H1 (cell line): ENCODE measurements around the gene PLEK2. TPM values are rescaled to one million over a fixed set of nuclear protein-coding genes. Genes with fewer than 3 reads are reported as not detected.

ENCODE experiments used
- CBX5 ChIP-seq: fragments of 300-800, 300-1000 bp; sonication (generic); IDR thresholded peaks from 2 replicates; pipeline ENCODE4 v1.7.1; 2016; ENCODE audit warnings: antibody characterized with exemption, low read length, low read depth
- CHD2 ChIP-seq: IDR thresholded peaks from 2 replicates; pipeline ENCODE4 v1.6.1; 2012; ENCODE audit warnings: low read length, improper control_type of control experiment
- CTBP2 ChIP-seq: IDR thresholded peaks from 2 replicates; pipeline ENCODE4 v1.7.0; 2011; ENCODE audit warnings: borderline replicate concordance, mild to moderate bottlenecking, moderate library complexity, mixed read lengths, low read length; ENCODE audit not compliant: insufficient read depth, insufficient read length
- CTCF ChIP-seq, 3 experiments: IDR thresholded peaks; 1 replicate in 2 of 3; 2 replicates in 1 of 3; pipeline versions ENCODE4 v1.5.1 to v1.6.1; 2011; ENCODE audit warnings: low read length in 3 of 3, mild to moderate bottlenecking in 3 of 3, inconsistent platforms in 2 of 3, low read depth in 1 of 3, moderate library complexity in 1 of 3; ENCODE audit not compliant: insufficient read depth in 1 of 3; ENCODE audit errors: control extremely low read depth in 1 of 3
- EP300 ChIP-seq, 2 experiments: IDR thresholded peaks; 1 replicate in 1 of 2; 2 replicates in 1 of 2; pipeline ENCODE4 v1.6.1; 2011 to 2012; ENCODE audit warnings: low read depth in 2 of 2, low read length in 2 of 2, mild to moderate bottlenecking in 2 of 2, borderline replicate concordance in 1 of 2, inconsistent platforms in 1 of 2, moderate library complexity in 1 of 2
- GABPA ChIP-seq: IDR thresholded peaks from 2 replicates; pipeline ENCODE4 v1.6.1; 2011; ENCODE audit warnings: mild to moderate bottlenecking, low read length, moderate library complexity, borderline replicate concordance; ENCODE audit not compliant: insufficient read depth
- JUND ChIP-seq: IDR thresholded peaks from 2 replicates; pipeline ENCODE4 v1.6.1; 2011; ENCODE audit warnings: mild to moderate bottlenecking, improper control_type of control experiment, low read length
- KDM5A ChIP-seq: fragments of 200-600 bp; IDR thresholded peaks from 2 replicates; pipeline ENCODE4 v1.7.1; 2012; ENCODE audit warnings: mild to moderate bottlenecking, low read length, inconsistent platforms, mixed read lengths
- NANOG ChIP-seq: IDR thresholded peaks from 2 replicates; pipeline ENCODE4 v1.6.1; 2011; ENCODE audit warnings: low read length, low read depth, mild to moderate bottlenecking, inconsistent platforms; ENCODE audit not compliant: insufficient read depth, poor library complexity, severe bottlenecking
- PHF8 ChIP-seq: fragments of 200-600 bp; sonication (generic); conservative IDR thresholded peaks from 2 replicates; pipeline ENCODE4 v1.7.1; 2012; ENCODE audit warnings: low read depth, mild to moderate bottlenecking, inconsistent platforms, low read length, moderate library complexity
- SIRT6 ChIP-seq: IDR thresholded peaks from one replicate; pipeline ENCODE4 v1.7.1; 2012; ENCODE audit warnings: low read length, inconsistent platforms
- SP4 ChIP-seq: IDR thresholded peaks from 2 replicates; pipeline ENCODE4 v1.6.1; 2012; ENCODE audit warnings: low read length, inconsistent platforms
- SRF ChIP-seq: IDR thresholded peaks from 2 replicates; pipeline ENCODE4 v1.6.1; 2011; ENCODE audit warnings: mild to moderate bottlenecking, low read depth, low read length, moderate library complexity
- TAF1 ChIP-seq: IDR thresholded peaks from 2 replicates; pipeline ENCODE4 v1.6.1; 2011; ENCODE audit warnings: mild to moderate bottlenecking, low read depth, low read length
- TAF7 ChIP-seq: optimal IDR thresholded peaks from 2 replicates; pipeline ENCODE3; 2011; ENCODE audit warnings: low read depth, mild to moderate bottlenecking, inconsistent platforms, low read length, moderate library complexity, borderline replicate concordance
- polyA plus RNA-seq, 7 experiments: library from polyadenylated mRNA; depleted of rRNA in 3 of 7; stranded (reverse) in 5 of 7; unstranded in 2 of 7; fragments of >200 nt in 5 of 7; fragments of 200-250 nt in 2 of 7; gene quantifications; 1 replicate in 5 of 7; 2 replicates in 1 of 7; 4 replicates in 1 of 7; pipeline versions ENCODE4 v1.2.1 to v1.2.3, GENCODE V29; 2011 to 2013; ENCODE audit warnings: missing spikeins in 2 of 7, mixed read lengths in 2 of 7
- total RNA-seq: library from RNA; stranded (reverse); fragmentation: NEBNext Ultra II Directional; extraction: Animal tissue kit (Norgen Biotek cat#: 25700); gene quantifications from 2 replicates; pipeline ENCODE4 v1.2.1, GENCODE V29; 2021

Gene PLEK2
- total and polyA plus RNA-seq, 2 of the 8 experiments (the other 6 are each of a cell fraction or from before 2014, with no cell fraction given), result 0.41 to 2.1 TPM

DNA sequence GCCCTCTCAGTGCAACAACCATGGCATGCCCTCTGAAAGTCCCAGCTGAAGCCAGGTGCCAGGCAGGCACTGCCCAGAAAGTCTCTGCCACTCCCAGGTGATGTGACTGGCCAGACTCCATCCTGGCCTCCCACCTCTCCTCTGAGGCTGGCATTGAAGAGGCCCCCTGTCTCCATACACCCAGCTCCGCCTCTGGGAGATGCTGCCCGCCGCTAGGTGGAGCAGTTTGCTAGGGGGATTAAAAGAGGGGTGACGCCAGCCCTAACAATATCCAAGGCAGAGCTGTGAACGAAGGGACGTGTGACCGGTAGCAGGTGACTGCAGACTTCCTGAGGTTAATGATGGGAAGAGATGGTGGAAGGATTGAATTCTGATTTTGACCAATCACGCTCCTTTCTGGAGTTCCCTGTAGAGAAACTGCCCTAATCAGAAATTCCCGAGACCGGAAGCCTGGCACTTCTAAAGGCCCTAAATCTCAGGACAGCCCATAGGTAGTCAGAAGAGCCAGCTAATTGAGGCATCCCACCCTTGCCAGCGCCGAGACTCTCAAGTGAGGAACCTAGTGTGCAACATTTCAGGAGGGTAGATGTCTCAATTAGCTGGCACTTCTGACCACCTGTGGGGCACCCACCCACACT, 8.3 kb upstream of the PLEK2 start (continued):
- TF ChIP-seq CBX5 (no peak), JUND (no peak), NANOG (no peak), GABPA (no peak), CTCF (IDR thresholded peaks at IDR 0.05; ENCODE audit: control extremely low read depth in 1 of 3, insufficient read depth in 1 of 3, low read depth in 1 of 3, low read length in 3 of 3) (peak; percentile 71 to 82 (median 74)), SIRT6 (no peak), SP4 (no peak), CHD2 (no peak), PHF8 (no peak), TAF7 (no peak), SRF (no peak), KDM5A (no peak), EP300 (IDR thresholded peaks at IDR 0.05; ENCODE audit: borderline replicate concordance in 1 of 2, low read depth in 2 of 2, low read length in 2 of 2) (no peak), CTBP2 (no peak), TAF1 (no peak)
